GM19099 (cell line): ENCODE measurements around the gene EEF1AKMT2.

ENCODE experiments used
- POLR2A ChIP-seq: IDR thresholded peaks from 3 replicates; pipeline ENCODE4 v1.6.1; 2011; ENCODE audit warnings: low read depth; ENCODE audit not compliant: insufficient read length; ENCODE audit errors: extremely low read depth

EEF1AKMT2 gene

DNA sequence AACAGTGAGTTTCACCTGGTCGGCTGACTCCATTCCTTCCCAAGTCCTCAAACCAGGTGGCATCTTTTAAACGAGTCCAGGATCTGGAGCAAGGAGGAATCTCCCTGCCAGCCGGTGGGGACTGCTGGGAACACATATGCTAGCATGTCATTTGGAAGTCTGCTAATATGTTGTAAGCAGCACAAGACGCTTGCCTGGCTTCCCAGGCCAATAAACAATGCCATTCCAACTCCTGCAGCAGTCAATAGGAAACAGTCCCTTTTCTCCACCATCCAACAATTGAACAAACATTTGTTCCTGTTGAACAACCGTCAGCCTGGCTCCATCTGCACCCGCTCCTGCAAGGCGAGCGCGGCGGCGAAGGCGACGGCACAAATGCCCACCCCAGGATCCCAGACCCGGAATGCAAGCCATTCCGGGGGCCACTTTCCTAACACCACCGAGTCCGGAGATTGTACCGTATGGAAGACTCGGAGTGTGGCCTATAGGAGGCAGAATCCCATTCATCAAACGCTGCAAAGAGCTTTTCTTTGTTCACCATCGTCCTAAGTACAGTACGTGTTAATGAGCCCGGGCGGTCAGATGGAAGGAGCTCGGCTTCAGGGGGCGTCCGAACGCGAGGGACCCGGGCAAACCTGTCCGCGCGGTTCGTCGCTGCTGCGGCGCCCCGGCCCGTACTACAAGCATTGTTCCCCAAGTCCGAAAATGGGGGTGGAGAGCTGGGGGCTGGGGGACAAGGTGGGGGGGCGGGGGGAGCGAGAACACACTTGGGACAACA is 49.1 kb downstream of the EEF1AKMT2 start:
- no peak for TF ChIP-seq POLR2A

DNA sequence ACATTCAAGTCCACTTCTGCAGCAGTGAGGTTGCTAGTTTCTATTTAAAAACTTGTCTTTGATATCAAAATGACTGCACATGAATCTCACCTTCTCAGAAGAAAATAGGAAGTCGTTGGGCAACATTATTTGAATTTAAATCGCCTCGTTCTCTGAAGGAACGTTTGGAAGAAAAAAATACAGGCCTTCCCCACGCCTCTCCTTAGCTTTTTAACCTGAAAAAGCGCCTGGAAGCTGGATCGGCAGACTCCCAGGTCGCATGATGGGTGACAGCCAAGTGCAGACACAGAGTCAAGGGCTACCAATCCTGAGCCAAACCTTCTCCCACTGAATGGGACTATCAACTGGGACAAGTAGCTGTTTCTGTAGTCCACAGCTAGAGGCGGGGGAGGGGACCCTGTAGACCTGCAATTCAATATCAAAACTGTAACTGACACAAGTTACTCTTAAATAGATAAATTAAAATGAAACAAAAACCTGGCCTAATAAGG is 49.7 kb downstream of the EEF1AKMT2 start:
- no peak for TF ChIP-seq POLR2A

DNA sequence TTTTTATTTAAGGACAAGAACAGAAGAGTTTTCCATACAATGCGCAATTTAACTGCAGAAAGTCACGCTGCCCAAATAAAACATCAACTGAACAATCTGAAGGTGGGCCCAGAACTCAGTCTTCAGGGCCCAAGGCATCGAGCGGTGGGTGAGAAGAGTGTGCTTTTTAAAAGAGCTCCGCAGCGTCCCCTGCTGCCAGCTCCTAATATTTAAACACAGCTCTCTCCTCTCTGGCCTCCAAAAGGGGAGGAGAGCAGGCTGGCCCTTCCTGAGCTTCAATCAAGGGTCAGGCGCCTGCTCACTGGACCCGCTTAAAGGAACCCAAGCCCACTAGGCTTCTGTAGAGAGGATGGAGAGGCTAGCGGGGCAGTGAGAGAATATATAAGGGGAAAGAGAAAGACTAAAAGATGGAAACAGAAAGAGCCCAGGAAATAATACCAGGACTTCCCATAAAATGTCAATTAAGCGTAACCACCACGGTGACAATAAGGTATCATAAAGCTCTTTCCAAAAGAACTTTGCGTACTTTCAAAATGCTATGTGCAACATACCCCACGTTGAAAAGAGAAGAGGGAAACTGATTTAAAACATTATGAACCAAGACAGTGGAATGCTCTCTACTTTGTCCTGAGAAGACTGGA is 50.3 kb downstream of the EEF1AKMT2 start:
- TF ChIP-seq POLR2A = no peak

- TF ChIP-seq POLR2A = no peak
Observed at GRCh38 chr10:124740369-124741280, 51.1 kb downstream of the EEF1AKMT2 start.

DNA sequence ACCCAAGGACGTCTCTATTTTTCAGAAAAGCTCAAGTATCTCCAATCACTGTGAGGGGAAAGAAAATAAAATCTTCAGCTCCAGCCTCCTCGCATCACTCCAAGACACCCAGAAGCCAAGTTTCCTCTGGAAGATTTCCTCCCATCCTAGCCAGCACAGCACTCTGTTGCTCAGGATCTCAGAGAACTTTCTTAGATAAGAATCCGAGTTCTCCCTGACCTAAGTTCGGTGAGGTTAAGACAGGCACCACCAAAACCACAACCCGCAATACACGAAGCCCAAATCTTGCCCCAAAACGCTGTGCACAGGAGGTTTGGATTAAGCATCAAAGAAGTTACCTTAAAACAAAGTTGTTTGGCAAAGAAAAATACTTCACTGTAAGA is 51.7 kb downstream of the EEF1AKMT2 start:
- no peak for TF ChIP-seq POLR2A

DNA sequence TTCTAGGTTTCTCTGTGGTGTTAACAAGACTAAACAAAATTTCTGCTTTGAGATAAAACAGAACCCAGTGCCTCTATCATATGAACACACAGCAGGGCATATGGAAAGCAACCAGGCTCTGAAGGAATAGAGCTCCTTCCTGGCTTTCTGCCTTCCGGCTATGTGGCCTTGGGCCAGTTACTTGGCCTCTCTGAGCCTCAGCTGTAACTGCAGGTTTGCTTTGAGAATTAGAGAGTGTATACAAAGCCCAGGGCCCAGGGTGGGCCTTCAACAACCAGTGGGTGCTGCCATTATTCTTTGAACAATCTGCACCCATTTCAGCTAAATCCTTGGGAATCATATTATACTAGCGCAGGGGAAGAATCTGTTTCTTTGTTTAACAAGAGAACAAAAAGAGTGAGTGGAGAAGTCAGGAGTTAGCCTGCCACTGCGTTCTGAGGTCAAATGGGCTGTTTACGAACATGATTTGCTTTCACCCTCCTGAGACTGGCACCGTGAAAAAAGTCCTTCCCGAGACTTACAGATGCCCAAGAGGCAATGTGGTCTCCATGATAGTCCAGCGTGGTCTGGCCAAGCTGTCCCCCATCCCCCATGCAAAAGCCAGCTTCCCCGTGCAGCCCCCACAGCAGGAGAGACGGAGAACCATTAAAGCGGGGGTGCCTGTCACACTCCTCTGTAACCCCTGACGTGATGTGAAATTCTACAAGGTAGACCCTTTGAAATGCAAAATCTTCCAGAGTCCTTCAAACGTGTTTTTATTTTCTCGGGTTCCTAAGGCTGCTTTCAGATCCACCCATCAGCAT is 52.4 kb downstream of the EEF1AKMT2 start:
- no peak for TF ChIP-seq POLR2A

GRCh38 chr10:124738441-124738840 is 53.2 kb downstream of the EEF1AKMT2 start:
- TF ChIP-seq POLR2A = no peak

DNA sequence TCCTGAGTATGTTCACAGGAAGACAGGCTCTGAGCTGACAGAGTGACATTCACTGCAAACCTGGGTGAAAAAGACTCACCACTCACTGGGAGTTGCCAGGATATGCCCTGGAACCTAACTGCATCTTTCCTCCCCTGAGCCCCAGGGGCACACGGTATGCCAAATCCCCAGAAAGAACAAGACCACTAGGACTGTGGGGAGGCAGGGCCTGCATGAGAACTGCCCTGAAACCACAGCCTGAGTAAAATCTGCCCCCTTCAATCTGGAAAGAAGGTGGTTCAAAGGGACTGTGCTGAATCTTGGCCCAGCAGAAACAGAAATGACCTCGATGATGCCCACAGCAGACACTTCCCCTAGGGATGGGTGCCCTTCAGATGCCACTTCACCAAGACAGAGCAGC is 54.0 kb downstream of the EEF1AKMT2 start:
- TF ChIP-seq POLR2A = no peak

GRCh38 chr10:124737221-124737620 is 54.5 kb downstream of the EEF1AKMT2 start:
- no peak for TF ChIP-seq POLR2A

DNA sequence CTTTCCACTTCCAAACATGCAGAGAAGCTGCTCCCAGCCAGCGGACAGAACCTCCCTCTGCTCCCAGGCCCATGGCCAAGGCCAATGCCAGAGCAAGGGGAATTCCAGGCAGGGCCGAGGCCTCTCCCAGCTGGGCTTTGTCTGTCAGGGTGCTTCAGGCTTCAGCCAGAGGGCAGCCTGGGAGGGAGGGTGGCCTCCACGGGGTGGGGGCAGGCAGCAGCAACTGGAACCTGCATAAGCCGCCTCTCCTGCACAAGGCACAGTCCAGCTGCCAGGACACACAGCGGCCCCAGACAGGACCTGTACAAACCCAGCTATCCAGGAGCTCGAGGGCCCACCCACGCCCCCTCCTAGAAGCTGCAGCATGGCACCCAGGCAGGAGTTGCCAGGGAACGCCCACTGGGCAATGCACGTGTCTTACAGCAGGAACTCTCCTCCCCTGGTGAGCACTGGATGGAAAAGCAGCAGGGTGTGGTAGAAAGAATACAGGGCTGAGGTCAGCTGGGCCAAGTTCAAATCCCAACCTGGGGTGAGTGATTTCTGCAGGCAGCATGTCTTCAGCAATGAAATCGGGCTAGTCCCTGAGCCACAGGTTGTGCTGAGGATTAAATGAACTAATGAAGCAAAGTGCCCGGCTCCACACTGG is 55.1 kb downstream of the EEF1AKMT2 start:
- no peak for TF ChIP-seq POLR2A

- TF ChIP-seq POLR2A = no peak
Observed at GRCh38 chr10:124735491-124736286, 56.0 kb downstream of the EEF1AKMT2 start.

DNA sequence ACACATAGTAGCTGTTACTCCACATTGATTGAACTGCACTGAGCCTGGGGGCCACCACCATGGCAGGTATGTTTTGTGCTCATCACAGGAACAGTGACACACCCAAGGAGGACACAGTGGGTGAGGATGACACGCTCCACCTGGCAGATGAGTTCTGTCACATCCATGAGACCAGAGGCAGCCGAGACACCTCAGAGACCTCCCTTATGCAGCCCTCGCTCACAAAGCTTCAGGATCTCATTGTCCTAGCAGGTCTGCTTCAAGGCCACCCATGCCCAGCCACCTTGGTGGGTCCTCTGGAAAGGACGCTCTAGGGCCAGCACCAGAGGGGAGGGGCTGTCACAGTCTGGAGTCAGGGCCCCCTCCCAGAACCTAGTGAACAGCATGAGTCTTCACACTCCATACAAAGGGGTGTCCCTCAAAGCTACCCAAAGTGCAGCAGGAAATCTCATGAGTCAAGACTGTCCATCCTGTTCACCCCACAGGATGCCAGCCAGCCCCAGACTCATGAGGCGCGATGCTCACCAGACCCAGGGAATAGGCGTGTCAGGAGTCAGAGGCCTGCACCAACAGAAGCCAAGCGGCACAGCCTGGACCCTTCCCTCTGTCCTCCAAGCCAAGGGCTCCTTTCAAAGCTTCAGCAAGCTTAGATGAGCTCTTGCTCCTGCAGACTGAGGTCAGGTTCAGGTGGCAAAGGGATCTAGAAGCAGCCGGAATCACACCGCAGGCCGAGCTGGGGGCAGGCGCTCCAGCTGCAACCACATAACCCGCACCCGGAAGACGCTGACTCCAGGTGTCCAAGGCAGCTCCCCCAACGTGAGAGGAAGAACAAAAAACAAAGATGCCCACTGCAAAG is 57.1 kb downstream of the EEF1AKMT2 start:
- no peak for TF ChIP-seq POLR2A
